ENCODE measurements around the gene WDFY2. TPM values are rescaled to one million over a fixed set of nuclear protein-coding genes. Genes with fewer than 3 reads are reported as not detected.

Gene WDFY2
- total RNA-seq, 2 donors from 2014 or later: 2.7 to 3.3 TPM

DNA sequence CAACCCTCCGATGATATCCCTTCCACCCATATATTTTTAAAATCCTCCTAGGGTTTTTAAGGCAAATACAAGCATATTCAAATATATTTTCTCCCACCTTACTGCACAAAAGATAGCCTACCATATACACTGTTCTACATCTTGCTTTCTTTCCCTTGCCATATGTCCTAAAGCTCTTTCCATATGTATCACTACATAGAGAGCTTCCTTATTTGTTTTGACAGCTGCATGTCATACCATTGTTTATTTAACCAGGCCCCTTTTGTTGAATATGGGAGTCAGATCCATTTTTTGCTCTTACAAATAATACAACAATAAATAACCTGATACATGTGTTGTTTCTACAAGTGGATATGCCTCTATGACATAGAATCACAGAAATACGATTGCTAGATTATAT lies 32.8 kb upstream of the WDFY2 start:
- H3K27me3 ChIP-seq: no peaks in the 10 kb centered on the region
- no peak overlapping the region for H3K9ac ChIP-seq (ENCODE audit: low read depth in 2 of 2, low read length in 2 of 2)
- no peaks in the 10 kb centered on the region for H3K36me3 ChIP-seq
- intact Hi-C loops (cut with DNase I): no loop called here
- no peaks in the 10 kb centered on the region for H3K4me1 ChIP-seq
- H3K4me3 ChIP-seq: no peak overlapping the region
- DNase-seq: no peak
- H3K27ac ChIP-seq: no peak overlapping the region
- TF ChIP-seq, protein P1, sequence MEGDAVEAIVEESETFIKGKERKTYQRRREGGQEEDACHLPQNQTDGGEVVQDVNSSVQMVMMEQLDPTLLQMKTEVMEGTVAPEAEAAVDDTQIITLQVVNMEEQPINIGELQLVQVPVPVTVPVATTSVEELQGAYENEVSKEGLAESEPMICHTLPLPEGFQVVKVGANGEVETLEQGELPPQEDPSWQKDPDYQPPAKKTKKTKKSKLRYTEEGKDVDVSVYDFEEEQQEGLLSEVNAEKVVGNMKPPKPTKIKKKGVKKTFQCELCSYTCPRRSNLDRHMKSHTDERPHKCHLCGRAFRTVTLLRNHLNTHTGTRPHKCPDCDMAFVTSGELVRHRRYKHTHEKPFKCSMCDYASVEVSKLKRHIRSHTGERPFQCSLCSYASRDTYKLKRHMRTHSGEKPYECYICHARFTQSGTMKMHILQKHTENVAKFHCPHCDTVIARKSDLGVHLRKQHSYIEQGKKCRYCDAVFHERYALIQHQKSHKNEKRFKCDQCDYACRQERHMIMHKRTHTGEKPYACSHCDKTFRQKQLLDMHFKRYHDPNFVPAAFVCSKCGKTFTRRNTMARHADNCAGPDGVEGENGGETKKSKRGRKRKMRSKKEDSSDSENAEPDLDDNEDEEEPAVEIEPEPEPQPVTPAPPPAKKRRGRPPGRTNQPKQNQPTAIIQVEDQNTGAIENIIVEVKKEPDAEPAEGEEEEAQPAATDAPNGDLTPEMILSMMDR (IDR thresholded peaks at IDR 0.05): no peak
- no peaks in the 10 kb centered on the region for H3K9me3 ChIP-seq

DNA sequence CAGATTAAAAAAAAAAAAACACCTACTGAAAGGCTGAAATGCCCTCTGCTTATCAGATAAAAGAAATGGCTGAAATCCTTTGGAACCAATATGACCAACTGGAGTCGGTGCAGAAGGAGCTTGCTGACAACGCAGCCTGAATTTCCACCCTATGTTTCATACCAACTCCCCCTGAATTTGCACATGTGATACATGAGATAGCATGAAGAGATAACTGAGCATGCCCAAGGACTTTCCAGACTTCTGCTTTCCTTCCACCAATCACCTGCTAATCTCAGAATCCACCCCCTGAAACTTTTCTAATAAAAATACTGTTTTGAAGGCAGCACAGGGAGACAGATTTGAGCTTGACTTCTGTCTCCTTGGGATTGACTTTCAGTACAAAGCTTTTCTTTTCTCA lies 32.2 kb upstream of the WDFY2 start:
- intact Hi-C loops (cut with DNase I): no loop called here

DNA sequence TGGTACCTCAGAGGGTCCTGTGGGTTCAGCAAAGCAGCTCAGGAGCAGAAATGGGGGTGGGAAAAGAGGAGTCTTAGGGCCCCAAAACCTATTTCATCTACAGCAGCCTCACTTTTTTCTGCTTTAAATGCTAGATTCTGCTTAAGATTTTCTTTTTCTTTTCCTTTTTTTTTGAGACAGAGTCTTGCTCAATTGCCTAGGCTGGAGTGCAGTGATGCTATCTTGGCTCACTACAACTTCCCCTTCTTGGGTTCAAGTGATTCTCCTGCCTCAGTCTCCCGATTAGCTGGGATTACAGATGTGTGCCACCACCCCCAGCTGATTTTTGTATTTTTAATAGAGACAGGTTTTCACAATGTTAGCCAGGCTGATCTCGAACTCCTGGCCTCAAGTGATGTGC lies 30.7 kb upstream of the WDFY2 start:
- intact Hi-C loops (cut with DNase I): no loop called here
- no peaks in the 10 kb centered on the region for H3K36me3 ChIP-seq
- H3K9me3 ChIP-seq: no peaks in the 10 kb centered on the region
- TF ChIP-seq, protein P1 (IDR thresholded peaks at IDR 0.05): no peak
- no peak for DNase-seq
- H3K4me3 ChIP-seq: no peak overlapping the region
- H3K27me3 ChIP-seq: no peaks in the 10 kb centered on the region
- H3K4me1 ChIP-seq: no peaks in the 10 kb centered on the region
- H3K9ac ChIP-seq (ENCODE audit: low read depth in 2 of 2, low read length in 2 of 2): no peak overlapping the region
- no peak overlapping the region for H3K27ac ChIP-seq

More for the DNA sequence above, 32.2 kb upstream of the WDFY2 start:
- H3K27me3 ChIP-seq: no peaks in the 10 kb centered on the region
- H3K36me3 ChIP-seq: no peaks in the 10 kb centered on the region
- H3K27ac ChIP-seq: no peak overlapping the region
- no peaks in the 10 kb centered on the region for H3K4me1 ChIP-seq
- H3K9ac ChIP-seq (ENCODE audit: low read depth in 2 of 2, low read length in 2 of 2): no peak overlapping the region
- TF ChIP-seq, protein P1 (IDR thresholded peaks at IDR 0.05): no peak
- H3K9me3 ChIP-seq: no peaks in the 10 kb centered on the region
- H3K4me3 ChIP-seq: no peak overlapping the region
- no peak for DNase-seq

DNA sequence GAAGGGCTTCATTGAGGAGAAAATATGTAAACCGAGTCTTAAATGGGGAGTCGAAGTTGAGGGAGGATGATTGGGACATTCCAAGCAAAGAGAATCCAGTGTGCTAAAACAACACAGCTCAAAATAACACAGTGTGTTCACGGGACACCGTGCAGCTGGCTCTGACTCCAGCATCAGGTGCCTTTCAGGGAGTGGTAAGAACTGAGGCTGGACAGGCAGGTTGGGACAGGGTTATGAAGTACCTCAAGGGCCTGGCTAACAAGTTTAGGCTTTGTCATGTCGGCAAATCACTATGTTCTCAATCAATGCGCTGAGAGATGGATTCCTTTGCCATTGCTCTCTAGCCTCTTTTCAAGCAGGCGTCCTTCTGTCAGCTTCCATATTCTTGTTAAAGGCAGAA lies 27.5 kb upstream of the WDFY2 start:
- Histone ChIP-seq H3K4me1 (no peaks in the 10 kb centered on the region), H3K27ac (no peak overlapping the region), H3K9ac (ENCODE audit: low read depth in 2 of 2, low read length in 2 of 2) (no peak overlapping the region), H3K4me3 (no peak overlapping the region), H3K9me3 (no peaks in the 10 kb centered on the region), H3K27me3 (no peaks in the 10 kb centered on the region), H3K36me3 (no peaks in the 10 kb centered on the region)
- intact Hi-C loops (cut with DNase I): no loop called here
- TF ChIP-seq, protein P1 (IDR thresholded peaks at IDR 0.05): no peak
- no peak for DNase-seq

DNA sequence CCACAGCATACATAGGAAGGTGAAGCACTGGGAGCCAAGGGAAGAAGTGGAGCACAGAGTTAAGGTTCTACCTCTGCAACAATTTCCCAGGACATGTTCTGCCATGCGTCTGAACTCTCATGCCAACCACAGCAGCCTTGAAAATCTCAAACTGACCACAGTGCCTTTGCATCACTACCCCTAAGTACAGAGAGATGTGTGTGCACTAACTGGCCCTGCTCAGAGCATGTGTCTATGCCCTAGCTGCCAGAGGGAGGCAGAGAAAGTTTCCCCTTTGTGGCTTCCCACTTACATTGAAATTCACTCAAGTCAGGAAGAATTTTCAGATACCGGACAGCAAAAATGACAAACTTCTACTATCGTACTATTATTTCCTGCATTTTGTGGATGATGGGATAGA lies 26.8 kb upstream of the WDFY2 start:
- H3K27ac ChIP-seq: no peak overlapping the region
- no peaks in the 10 kb centered on the region for H3K4me1 ChIP-seq
- TF ChIP-seq, protein P1 (IDR thresholded peaks at IDR 0.05): no peak
- intact Hi-C loops (cut with DNase I): no loop called here
- no peak for DNase-seq
- H3K36me3 ChIP-seq: no peaks in the 10 kb centered on the region
- no peaks in the 10 kb centered on the region for H3K9me3 ChIP-seq
- H3K27me3 ChIP-seq: no peaks in the 10 kb centered on the region
- H3K9ac ChIP-seq (ENCODE audit: low read depth in 2 of 2, low read length in 2 of 2): no peak overlapping the region
- no peak overlapping the region for H3K4me3 ChIP-seq
